ENCODE results near the gene SMPD1.

- TF ChIP-seq POLR2A (IDR thresholded peaks at IDR 0.05; ENCODE audit: low read length) (no peak), GATA1 (IDR thresholded peaks at IDR 0.05; ENCODE audit: low read depth, low read length) (no peak)
Observed at GRCh38 chr11:6437423-6437822, 47.1 kb downstream of the SMPD1 start.
